ENCODE measurements around the gene ERBB4. TPM values are rescaled to one million over a fixed set of nuclear protein-coding genes. Genes with fewer than 3 reads are reported as not detected.

Gene ERBB4
- total and polyA plus RNA-seq, 10 of the 15 experiments (the other 5 are each of a cell fraction or from before 2014, with no cell fraction given) = under 0.01 to 0.23 (median 0.01) TPM; not detected in 4

DNA sequence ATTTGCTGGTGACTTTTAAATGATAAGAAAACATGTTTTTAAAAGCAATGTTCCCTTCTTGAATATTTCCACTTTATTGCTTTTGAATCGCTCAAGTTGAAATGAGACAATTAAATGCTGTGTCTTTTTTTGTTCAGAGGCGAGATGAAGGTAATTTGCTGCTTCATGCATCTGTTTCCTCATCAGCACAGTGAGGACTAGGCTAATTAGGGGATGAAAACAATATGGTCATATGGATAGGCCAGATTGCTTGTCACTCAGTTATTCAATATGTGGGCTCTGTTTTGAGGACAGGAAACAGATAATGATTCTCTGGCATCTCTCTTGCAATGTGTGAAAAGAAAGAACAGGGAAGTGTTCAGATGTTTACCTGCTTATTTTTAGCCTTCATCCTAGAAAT, 61.0 kb downstream of the ERBB4 start:
- Histone ChIP-seq H3K79me2 (ENCODE audit: control insufficient read depth, insufficient read depth, low read length) (no peaks in the 10 kb centered on the region), H4K20me1 (ENCODE audit: control insufficient read depth, insufficient read depth) (no peaks in the 10 kb centered on the region), H3K9ac (ENCODE audit: control insufficient read depth, insufficient read depth, low read length) (no peak overlapping the region), H2AFZ (ENCODE audit: control insufficient read depth, low read depth, low read length) (no peak overlapping the region), H3K36me3 (ENCODE audit: control insufficient read depth in 2 of 2, insufficient read depth in 2 of 2, low read length in 1 of 2) (no peaks in the 10 kb centered on the region), H3K4me3 (no peak overlapping the region), H3K4me1 (ENCODE audit: control insufficient read depth, insufficient read depth, low read length) (no peaks in the 10 kb centered on the region), H3K9me3 (replicated peaks; ENCODE audit: control insufficient read depth, insufficient read depth, low read length) (no peaks in the 10 kb centered on the region), H3K27me3 (replicated peaks in 1 of 2; ENCODE audit: control insufficient read depth in 2 of 2, insufficient read depth in 2 of 2, low read length in 1 of 2) (no peaks in the 10 kb centered on the region), H3K4me2 (ENCODE audit: control insufficient read depth, insufficient read depth) (no peak overlapping the region), H3K27ac (ENCODE audit: control insufficient read depth, insufficient read depth) (no peak overlapping the region)
- SMC1A ChIA-PET (ENCODE audit: uncharacterized antibody, unreplicated experiment) = interaction anchor here (2.1 kb wide), 1 partner anchor 12 kb away, joined by 6 read pairs; no protein-coding TSS in a partner anchor
- no peak for ATAC-seq
- no peak for FAIRE-seq
- BruUV-seq (replicated peaks) = no TSS peak
- intact Hi-C loops (cut with micrococcal nuclease; ENCODE audit: unreplicated experiment) = no loop called here
- in situ Hi-C loops (cut with MboI) = no loop called here
- RAD21 ChIA-PET (ENCODE audit: unreplicated experiment) = no interaction called here
- no peak for TF ChIP-seq RFX5 (IDR thresholded peaks at IDR 0.05; ENCODE audit: low read depth, low read length)
- TF ChIP-seq, protein P1, sequence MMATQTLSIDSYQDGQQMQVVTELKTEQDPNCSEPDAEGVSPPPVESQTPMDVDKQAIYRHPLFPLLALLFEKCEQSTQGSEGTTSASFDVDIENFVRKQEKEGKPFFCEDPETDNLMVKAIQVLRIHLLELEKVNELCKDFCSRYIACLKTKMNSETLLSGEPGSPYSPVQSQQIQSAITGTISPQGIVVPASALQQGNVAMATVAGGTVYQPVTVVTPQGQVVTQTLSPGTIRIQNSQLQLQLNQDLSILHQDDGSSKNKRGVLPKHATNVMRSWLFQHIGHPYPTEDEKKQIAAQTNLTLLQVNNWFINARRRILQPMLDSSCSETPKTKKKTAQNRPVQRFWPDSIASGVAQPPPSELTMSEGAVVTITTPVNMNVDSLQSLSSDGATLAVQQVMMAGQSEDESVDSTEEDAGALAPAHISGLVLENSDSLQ (IDR thresholded peaks at IDR 0.05) = peak; percentile 46
- CTCF ChIA-PET = no interaction called here
- 28% methylated on average over 2 of the region's 2 CpGs for WGBS (ENCODE audit: insufficient coverage, insufficient replicate concordance, low lambda C conversion rate, missing lambda C conversion rate)
- DNase-seq (ENCODE audit: low read depth, low spot score) = no peak
- POLR2A ChIA-PET = no interaction called here

DNA sequence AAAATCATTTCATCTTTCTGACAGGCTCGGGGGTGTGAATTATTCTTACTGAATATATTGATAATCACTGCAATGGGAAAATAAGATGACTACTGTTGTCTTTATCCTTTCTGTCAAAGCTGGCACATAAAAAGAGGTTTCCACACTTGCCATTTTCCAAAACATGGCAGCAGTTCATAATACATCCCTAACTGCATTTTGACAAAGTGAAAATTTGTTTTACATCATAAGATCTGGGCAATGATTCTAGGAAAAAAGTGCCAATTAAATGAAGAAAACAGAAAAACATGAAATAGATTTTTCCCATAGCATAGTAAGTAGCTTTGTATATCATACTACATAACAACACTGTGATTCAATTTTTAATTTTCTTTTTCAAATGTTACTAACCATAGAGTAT, 65.4 kb downstream of the ERBB4 start:
- in situ Hi-C loops (cut with MboI) = no loop called here
- ATAC-seq (no peak), DNase-seq (ENCODE audit: low read depth, low spot score) (no peak), FAIRE-seq (no peak)
- ChIA-PET RAD21 (ENCODE audit: unreplicated experiment) (no interaction called here), CTCF (interaction anchor here (1.6 kb wide), 1 partner anchor 56 kb away, joined by 3 read pairs; no protein-coding TSS in a partner anchor), POLR2A (no interaction called here), SMC1A (ENCODE audit: uncharacterized antibody, unreplicated experiment) (interaction anchor here (0.8 kb wide), 2 partner anchors 11 to 12 kb away, joined by 3 read pairs; no protein-coding TSS in a partner anchor)
- BruUV-seq (replicated peaks) = no TSS peak
- H4K20me1 ChIP-seq (ENCODE audit: control insufficient read depth, insufficient read depth) = no peaks in the 10 kb centered on the region
- H3K9me3 ChIP-seq (replicated peaks; ENCODE audit: control insufficient read depth, insufficient read depth, low read length) = no peaks in the 10 kb centered on the region
- no peaks in the 10 kb centered on the region for H3K27me3 ChIP-seq (replicated peaks in 1 of 2; ENCODE audit: control insufficient read depth in 2 of 2, insufficient read depth in 2 of 2, low read length in 1 of 2)
- H3K36me3 ChIP-seq (ENCODE audit: control insufficient read depth in 2 of 2, insufficient read depth in 2 of 2, low read length in 1 of 2) = no peaks in the 10 kb centered on the region
- 0% methylated on average over 1 of the region's 1 CpG for WGBS (ENCODE audit: insufficient coverage, insufficient replicate concordance, low lambda C conversion rate, missing lambda C conversion rate)
- no peak overlapping the region for H2AFZ ChIP-seq (ENCODE audit: control insufficient read depth, low read depth, low read length)
- no peak overlapping the region for H3K4me3 ChIP-seq
- H3K79me2 ChIP-seq (ENCODE audit: control insufficient read depth, insufficient read depth, low read length) = no peaks in the 10 kb centered on the region
- no peaks in the 10 kb centered on the region for H3K4me1 ChIP-seq (ENCODE audit: control insufficient read depth, insufficient read depth, low read length)
- no peak overlapping the region for H3K9ac ChIP-seq (ENCODE audit: control insufficient read depth, insufficient read depth, low read length)
- intact Hi-C loops (cut with micrococcal nuclease; ENCODE audit: unreplicated experiment) = no loop called here
- no peak overlapping the region for H3K27ac ChIP-seq (ENCODE audit: control insufficient read depth, insufficient read depth)
- H3K4me2 ChIP-seq (ENCODE audit: control insufficient read depth, insufficient read depth) = no peak overlapping the region
- TF ChIP-seq PAX5 (IDR thresholded peaks at IDR 0.05; ENCODE audit: borderline replicate concordance, low read depth, low read length) = no peak
- no peak for TF ChIP-seq NR2C1 (IDR thresholded peaks at IDR 0.05)
- TF ChIP-seq PAX8 (IDR thresholded peaks at IDR 0.05) = no peak
- TF ChIP-seq, protein P2, sequence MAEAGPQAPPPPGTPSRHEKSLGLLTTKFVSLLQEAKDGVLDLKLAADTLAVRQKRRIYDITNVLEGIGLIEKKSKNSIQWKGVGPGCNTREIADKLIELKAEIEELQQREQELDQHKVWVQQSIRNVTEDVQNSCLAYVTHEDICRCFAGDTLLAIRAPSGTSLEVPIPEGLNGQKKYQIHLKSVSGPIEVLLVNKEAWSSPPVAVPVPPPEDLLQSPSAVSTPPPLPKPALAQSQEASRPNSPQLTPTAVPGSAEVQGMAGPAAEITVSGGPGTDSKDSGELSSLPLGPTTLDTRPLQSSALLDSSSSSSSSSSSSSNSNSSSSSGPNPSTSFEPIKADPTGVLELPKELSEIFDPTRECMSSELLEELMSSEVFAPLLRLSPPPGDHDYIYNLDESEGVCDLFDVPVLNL (IDR thresholded peaks at IDR 0.05; ENCODE audit: low read depth, low read length) = no peak
- no peak for TF ChIP-seq RELA (IDR thresholded peaks at IDR 0.05; ENCODE audit: borderline replicate concordance, partially characterized antibody)
- no peak for TF ChIP-seq POLR2AphosphoS2 (IDR thresholded peaks at IDR 0.05; ENCODE audit: low read depth, low read length)
- no peak for TF ChIP-seq FOXK2 (IDR thresholded peaks at IDR 0.05)
- TF ChIP-seq HDAC6 (IDR thresholded peaks at IDR 0.05; ENCODE audit: unreplicated experiment) = no peak
- no peak for TF ChIP-seq GABPA (IDR thresholded peaks at IDR 0.05; ENCODE audit: low read depth)
- no peak for TF ChIP-seq EGR1 (IDR thresholded peaks at IDR 0.05; ENCODE audit: borderline replicate concordance in 1 of 2, low read depth in 2 of 2, low read length in 2 of 2)
- no peak for TF ChIP-seq IRF4 (IDR thresholded peaks at IDR 0.05; ENCODE audit: low read depth, low read length)
- TF ChIP-seq SMAD5 (IDR thresholded peaks at IDR 0.05; ENCODE audit: low read depth) = no peak
